Measurements from ENCODE around the gene STRA6.
"Not testable (repeated sequence)": the region's sequence is repeated elsewhere in the genome, so short reads cannot be mapped to it uniquely, and the experiment has no call there.

GRCh38 chr15:74160390-74160789, 42.2 kb downstream of the STRA6 start:
- TF ChIP-seq CTCF (IDR thresholded peaks at IDR 0.05; ENCODE audit: borderline replicate concordance, extremely low read depth, low read length, poor library complexity, severe bottlenecking); EZH2 (IDR thresholded peaks at IDR 0.05; ENCODE audit: borderline replicate concordance, low read depth, low read length, severe bottlenecking): not testable (repeated sequence)

All from DND-41 (cell line).